Measurements from ENCODE around the gene HEATR5A. TPM values are rescaled to one million over a fixed set of nuclear protein-coding genes. Genes with fewer than 3 reads are reported as not detected.

Gene HEATR5A
- total and polyA plus RNA-seq, 9 of the 15 experiments (the other 6 are each of a cell fraction or from before 2014, with no cell fraction given), result 8.0 to 50.9 (median 23.0) TPM

DNA sequence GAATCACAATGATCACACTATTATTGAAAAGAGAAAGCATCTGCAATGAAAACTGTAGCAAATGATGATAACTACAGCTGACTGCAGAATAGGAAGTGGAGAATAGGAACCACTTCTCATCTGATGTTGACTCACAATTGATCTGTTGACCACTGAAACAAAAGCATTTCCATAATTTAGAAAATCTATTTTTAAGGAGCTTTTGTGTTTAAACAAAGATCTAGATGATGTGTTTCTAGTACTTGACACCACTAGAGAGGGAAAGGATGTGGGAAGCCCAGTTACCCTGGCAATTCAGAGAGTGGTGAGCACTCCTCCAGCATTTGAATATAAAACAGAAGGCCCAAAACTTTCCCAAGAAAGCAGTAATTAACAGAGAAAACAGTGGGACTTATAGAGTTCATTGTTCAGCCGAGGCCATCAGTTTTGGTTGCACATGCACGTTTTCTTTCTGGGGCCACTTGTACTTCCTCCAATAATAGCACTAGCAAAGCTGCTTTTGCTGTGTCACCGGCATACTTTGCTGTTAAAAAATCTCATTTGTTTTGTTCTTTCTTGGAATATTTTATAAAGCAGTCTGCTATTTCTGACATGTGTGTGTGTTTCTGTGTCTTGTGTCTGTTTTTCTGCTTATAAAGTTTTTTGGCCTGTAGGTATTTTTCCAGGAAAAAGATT is 136.6 kb downstream of the HEATR5A start (continued):
- TF ChIP-seq FOXJ3 (CRISPR knock-in tag; IDR thresholded peaks at IDR 0.05) (no peak), ZFPM2 (CRISPR knock-in tag; IDR thresholded peaks at IDR 0.05) (no peak)
- TF ChIP-seq, protein P1, sequence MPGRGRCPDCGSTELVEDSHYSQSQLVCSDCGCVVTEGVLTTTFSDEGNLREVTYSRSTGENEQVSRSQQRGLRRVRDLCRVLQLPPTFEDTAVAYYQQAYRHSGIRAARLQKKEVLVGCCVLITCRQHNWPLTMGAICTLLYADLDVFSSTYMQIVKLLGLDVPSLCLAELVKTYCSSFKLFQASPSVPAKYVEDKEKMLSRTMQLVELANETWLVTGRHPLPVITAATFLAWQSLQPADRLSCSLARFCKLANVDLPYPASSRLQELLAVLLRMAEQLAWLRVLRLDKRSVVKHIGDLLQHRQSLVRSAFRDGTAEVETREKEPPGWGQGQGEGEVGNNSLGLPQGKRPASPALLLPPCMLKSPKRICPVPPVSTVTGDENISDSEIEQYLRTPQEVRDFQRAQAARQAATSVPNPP (IDR thresholded peaks at IDR 0.05; ENCODE audit: borderline replicate concordance, insufficient read depth, insufficient read length), result no peak

DNA sequence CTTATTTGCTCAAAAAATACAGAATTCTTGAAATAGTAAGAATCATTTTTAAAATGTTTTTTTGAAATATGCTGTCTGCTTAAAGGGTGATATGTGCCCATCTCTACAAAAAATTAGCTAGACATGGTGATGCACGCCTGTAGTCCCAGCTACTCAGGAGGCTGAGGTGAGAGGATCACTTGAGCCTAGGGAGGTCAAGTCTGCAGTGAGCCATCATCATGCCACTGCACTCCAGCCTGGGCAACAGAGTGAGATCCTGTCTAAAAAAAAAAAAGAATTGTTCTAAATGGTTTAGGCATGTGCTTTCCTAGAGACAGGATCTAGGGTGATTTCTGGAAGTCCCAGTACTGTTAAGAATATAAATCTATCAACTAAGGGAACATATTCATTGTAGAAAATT is 137.2 kb downstream of the HEATR5A start:
- H3K4me2 ChIP-seq (ENCODE audit: insufficient read depth, low read length), result no peak overlapping the region
- no peak overlapping the region for H3K27ac ChIP-seq (ENCODE audit: extremely low read depth, low read depth, low read length)
- peak overlapping the region; percentile 89 for H2AFZ ChIP-seq (ENCODE audit: low read depth, low read length)
- no peaks in the 10 kb centered on the region for H3K36me3 ChIP-seq (ENCODE audit: control insufficient read depth, insufficient read depth, low read length)
- H4K20me1 ChIP-seq (replicated peaks; ENCODE audit: control insufficient read depth, insufficient read depth, low read length), result no peaks in the 10 kb centered on the region
- H3K9me1 ChIP-seq (ENCODE audit: control insufficient read depth, insufficient read depth, low read length), result no peaks in the 10 kb centered on the region
- ChIA-PET CTCF (ENCODE audit: low intra/inter-chr PET ratio) (no interaction called here), POLR2A (no interaction called here)
- intact Hi-C loops (cut with micrococcal nuclease), result no loop called here
- TF ChIP-seq, protein P2, sequence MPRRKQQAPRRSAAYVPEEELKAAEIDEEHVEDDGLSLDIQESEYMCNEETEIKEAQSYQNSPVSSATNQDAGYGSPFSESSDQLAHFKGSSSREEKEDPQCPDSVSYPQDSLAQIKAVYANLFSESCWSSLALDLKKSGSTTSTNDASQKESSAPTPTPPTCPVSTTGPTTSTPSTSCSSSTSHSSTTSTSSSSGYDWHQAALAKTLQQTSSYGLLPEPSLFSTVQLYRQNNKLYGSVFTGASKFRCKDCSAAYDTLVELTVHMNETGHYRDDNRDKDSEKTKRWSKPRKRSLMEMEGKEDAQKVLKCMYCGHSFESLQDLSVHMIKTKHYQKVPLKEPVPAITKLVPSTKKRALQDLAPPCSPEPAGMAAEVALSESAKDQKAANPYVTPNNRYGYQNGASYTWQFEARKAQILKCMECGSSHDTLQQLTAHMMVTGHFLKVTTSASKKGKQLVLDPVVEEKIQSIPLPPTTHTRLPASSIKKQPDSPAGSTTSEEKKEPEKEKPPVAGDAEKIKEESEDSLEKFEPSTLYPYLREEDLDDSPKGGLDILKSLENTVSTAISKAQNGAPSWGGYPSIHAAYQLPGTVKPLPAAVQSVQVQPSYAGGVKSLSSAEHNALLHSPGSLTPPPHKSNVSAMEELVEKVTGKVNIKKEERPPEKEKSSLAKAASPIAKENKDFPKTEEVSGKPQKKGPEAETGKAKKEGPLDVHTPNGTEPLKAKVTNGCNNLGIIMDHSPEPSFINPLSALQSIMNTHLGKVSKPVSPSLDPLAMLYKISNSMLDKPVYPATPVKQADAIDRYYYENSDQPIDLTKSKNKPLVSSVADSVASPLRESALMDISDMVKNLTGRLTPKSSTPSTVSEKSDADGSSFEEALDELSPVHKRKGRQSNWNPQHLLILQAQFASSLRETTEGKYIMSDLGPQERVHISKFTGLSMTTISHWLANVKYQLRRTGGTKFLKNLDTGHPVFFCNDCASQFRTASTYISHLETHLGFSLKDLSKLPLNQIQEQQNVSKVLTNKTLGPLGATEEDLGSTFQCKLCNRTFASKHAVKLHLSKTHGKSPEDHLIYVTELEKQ (CRISPR knock-in tag; IDR thresholded peaks at IDR 0.05), result no peak
- TF ChIP-seq TRIM28 (IDR thresholded peaks at IDR 0.05), result no peak
- TF ChIP-seq ZFP30 (CRISPR knock-in tag; IDR thresholded peaks at IDR 0.05; ENCODE audit: borderline replicate concordance), result no peak
- TF ChIP-seq HMG20B (CRISPR knock-in tag; IDR thresholded peaks at IDR 0.05), result no peak
- no peak for TF ChIP-seq U2AF2 (optimal IDR thresholded peaks at IDR 0.05; ENCODE audit: low read depth, low read length)
- TF ChIP-seq ZNF785 (CRISPR knock-in tag; IDR thresholded peaks at IDR 0.05), result no peak
- TF ChIP-seq ZNF830 (CRISPR knock-in tag; IDR thresholded peaks at IDR 0.05), result no peak
- TF ChIP-seq TEAD4 (IDR thresholded peaks at IDR 0.05; ENCODE audit: low read length), result no peak
- no peak for TF ChIP-seq TEAD4 (CRISPR knock-in tag; IDR thresholded peaks at IDR 0.05; ENCODE audit: borderline replicate concordance)
- DNase-seq (ENCODE audit: extremely low read depth in 1 of 4, low spot score in 3 of 4), result no peak
- no peak for ATAC-seq
- H3K9me3 ChIP-seq (replicated peaks; ENCODE audit: control insufficient read depth, insufficient read depth, low read depth, low read length), result 0 out of 2 replicates have a peak, but pooled peaks cover 2% of the 10 kb centered on the region
- no peaks in the 10 kb centered on the region; a peak in 1 of 5 replicates for H3K4me1 ChIP-seq (replicated peaks in 1 of 2; ENCODE audit: control insufficient read depth in 2 of 2, insufficient read depth in 2 of 2, low read length in 2 of 2)
- in situ Hi-C loops (cut with MboI), result no loop called here
- WGBS (ENCODE audit: insufficient coverage, low coverage, missing lambda C conversion rate), result no CpG with 5 or more reads among the region's 1 CpG
- H3K27me3 ChIP-seq (ENCODE audit: control insufficient read depth in 2 of 2, insufficient read depth in 2 of 2, low read length in 2 of 2), result no peaks in the 10 kb centered on the region
- BruUV-seq (replicated peaks), result no TSS peak
- no peaks in the 10 kb centered on the region for H3K79me2 ChIP-seq (ENCODE audit: control insufficient read depth, insufficient read depth, low read length)
- H3K4me3 ChIP-seq, result no peak overlapping the region
- no peak overlapping the region for H3K9ac ChIP-seq (ENCODE audit: insufficient read depth in 1 of 2, low read depth in 2 of 2, low read length in 2 of 2)
- no peak for FAIRE-seq
